GM18861 (cell line): ENCODE data around the gene GDAP1L1.

Experiments used
- ATAC-seq: cut with Tn5 transposase; IDR thresholded peaks from one replicate; pipeline ENCODE4 v1.9.1; 2021; ENCODE audit not compliant: unreplicated experiment

GDAP1L1 gene

GRCh38 chr20:44247131-44247571, at the start of gene GDAP1L1:
TSS of gene GDAP1L1 (plus strand) at chr20:44247308. CDS start at chr20:44247335, 27 bp downstream.
- ATAC-seq, result no peak

DNA sequence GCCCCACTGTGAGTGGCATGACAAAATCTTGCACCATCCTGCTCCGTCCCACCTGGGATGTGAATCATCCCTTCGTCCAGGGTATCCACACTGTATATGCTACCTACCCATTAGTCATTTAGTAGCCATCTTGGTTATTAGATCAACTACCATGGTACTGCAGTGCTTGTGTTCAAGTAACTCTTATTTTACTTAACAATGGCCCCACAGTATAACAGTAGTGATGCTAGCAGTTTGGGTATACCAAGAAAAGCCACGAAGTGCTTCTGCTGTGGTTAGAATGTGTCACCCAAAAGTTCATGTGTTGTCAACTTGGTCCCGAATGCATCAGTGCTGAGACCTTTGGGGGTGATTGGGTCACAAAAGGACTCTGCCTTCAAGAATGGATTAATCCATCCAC, 48.2 kb upstream of the GDAP1L1 start:
- ATAC-seq, result no peak

- no peak for ATAC-seq
Measured at GRCh38 chr20:44199877-44200276, 47.2 kb upstream of the GDAP1L1 start.

DNA sequence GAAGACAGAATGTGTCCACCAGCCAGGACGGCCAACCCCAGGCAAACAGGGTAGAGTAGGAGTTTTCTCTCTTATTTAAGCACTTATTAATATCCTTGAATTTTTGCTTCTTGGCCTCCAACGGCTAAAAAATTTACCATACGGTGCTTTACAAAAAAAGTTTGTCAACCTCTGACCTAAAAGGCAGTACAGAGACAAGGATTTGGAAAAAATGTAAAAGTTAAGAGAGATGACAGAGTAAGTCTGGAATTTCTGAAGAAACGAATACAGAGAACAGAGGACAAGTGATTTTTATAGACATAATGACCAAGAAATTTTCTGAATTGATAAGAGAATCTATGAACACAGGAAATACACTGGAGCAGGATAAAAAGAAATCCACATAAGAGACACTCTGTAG, 46.7 kb upstream of the GDAP1L1 start:
- no peak for ATAC-seq

DNA sequence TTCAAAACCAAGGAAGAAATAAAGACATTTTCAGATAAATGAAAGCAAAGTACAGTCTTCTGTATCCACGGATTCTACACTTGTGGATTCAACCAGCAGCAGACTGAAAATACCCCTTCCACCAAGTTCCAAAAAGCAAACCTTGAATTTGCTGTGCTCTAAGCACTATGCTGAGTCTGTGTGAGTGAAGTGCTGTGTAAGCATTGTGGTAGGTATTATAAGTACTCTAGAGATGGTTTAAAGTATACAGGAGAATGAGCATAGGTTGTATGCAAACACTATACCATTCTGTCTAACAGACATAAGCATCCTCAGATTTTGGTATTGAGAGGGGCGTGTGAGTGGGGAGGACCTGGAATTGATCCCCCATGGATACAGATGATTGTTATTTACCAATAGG, 46.1 kb upstream of the GDAP1L1 start:
- ATAC-seq, result no peak

- ATAC-seq, result no peak
Measured at GRCh38 chr20:44203161-44203560, 43.9 kb upstream of the GDAP1L1 start.

DNA sequence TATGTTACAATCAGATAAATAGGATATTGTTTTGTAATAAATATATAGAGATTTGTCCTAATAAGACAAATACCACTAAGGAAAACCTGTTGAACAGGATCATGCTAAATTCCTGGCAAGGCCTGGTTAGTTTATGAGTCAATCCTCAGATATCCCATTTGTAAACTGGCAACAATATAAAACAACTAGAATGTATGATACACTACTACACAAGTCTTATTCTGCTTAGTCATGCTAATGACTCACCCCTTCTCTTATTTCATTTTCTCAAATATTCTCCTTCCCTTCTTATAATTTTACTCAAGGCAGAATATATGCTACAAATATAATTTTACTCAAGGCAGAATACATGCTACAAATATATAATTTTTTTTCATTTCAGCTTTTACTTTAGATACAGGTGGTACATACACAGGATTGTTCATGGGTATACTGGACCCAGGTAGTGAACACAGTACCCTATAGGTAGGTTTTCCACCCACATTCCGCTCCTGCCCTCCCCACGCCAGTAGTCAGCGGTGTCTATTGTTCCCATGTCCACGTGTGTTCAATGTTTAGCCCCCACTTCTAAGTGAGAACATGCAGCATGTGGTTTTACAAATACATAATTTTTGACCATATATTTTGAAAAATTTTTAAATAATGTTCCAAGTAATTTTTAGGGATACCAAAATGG, 42.8 kb upstream of the GDAP1L1 start:
- ATAC-seq, result no peak

GRCh38 chr20:44204832-44205215, 42.3 kb upstream of the GDAP1L1 start:
- no peak for ATAC-seq

DNA sequence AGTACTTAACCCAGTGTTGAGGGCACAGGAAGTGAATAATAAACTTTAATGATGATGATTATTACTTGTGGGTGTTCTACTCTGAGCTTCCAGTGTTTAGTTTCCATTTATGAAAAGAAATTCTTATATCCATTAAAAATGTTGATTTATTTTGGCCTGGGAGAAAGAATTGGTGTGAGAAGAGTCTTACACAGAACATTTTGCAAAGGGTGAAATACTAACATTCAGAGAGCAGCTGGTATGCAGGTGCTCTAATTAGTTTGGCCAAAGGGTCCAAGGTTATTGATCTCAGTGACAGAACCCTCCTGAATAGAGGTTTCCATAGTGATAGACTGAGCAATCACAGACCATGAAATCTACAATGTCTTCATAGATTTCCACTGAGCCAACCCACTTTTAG, 41.0 kb upstream of the GDAP1L1 start:
- ATAC-seq, result no peak

DNA sequence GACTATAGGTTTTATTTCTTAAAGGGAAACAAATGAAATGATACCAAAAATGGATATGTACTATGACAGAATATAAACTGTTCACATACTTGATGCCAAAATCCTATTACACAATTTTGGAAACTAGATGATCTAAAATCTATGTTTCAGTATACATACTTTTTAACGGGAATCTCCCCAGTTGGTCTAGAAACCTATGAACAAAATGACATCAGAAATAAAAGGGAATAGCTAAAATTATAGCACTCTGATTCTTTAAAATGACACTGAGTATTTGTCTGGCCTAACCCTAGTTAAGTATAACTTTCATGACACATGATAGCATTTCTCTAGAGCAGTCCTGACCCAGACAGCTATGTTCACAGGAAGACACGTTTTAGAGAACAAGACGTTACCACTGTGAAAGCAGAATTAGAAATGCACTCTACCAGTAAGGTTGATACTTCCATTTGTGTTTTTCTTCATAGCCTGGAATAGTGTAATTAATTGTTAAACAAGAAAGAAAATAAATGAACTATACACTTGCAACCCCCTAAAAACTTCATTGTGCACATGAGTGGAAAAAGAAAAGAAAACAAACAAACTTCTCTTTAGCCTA, 39.9 kb upstream of the GDAP1L1 start:
- ATAC-seq, result no peak

GRCh38 chr20:44208165-44208564, 38.9 kb upstream of the GDAP1L1 start:
- no peak for ATAC-seq

- no peak for ATAC-seq
Measured at GRCh38 chr20:44208770-44209169, 38.3 kb upstream of the GDAP1L1 start.

DNA sequence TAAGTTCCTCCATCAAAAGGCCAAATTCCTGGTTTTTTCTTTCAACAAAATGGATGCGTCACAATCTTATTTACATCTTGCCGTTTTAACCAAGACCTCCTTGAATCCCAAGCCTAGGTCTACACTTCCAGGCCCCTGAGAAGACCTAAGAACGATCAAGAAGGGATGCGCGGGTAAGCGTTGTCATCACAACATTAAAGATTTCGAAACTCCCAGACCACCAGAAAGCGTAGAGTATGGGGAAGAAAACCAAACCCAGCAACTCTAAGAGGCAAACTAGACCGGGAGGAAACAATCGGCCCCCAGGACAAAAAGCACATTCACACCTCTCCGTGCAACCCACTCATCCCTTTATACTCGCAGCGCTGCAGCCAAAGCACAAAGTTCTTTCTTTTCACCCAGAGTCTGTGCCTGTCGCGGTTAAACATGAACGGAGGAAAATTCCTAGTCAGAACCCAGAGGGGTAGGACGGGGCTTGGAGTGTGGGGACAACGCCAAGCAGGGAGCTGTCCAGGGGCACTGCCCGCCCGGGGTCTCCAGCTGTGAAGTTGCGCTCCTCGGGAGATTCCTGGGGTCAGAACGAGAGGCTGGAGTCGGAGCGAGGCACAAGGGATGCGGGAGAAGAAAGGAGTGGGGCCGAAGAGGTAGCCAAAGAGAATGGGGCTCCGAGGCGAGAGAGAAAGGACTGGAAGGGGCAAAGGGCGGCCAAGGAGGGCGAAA, 37.3 kb upstream of the GDAP1L1 start:
- ATAC-seq, result no peak

GRCh38 chr20:44210406-44211176, 36.5 kb upstream of the GDAP1L1 start, which contains the start of gene OSER1:
TSS of gene OSER1 (minus strand) at chr20:44210771. CDS start at chr20:44206957, 3,814 bp downstream.
- ATAC-seq, result peak; percentile 71

GRCh38 chr20:44211177-44212039, 35.7 kb upstream of the GDAP1L1 start:
- no peak for ATAC-seq

GRCh38 chr20:44212792-44213191, 34.3 kb upstream of the GDAP1L1 start:
- no peak for ATAC-seq

DNA sequence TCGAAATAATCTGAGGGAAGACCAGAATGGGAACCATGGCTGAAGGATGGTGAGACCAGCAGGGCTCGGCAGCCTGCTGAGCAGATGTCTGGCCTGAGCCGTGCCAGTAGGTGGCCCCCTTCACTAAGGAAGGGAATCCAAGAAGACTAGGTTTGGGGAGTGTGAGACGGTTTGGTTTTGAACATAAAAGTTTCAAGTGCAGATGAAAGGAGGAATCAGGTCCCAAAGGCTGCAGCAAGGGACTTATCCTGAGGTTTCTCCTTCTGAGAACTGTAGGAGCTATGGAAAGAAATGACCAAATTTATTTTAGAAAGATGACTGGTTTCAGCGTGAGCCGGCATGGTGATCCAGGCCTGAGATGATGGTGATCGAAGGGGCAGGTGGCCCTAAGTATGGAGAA, 32.0 kb upstream of the GDAP1L1 start:
- ATAC-seq, result no peak

DNA sequence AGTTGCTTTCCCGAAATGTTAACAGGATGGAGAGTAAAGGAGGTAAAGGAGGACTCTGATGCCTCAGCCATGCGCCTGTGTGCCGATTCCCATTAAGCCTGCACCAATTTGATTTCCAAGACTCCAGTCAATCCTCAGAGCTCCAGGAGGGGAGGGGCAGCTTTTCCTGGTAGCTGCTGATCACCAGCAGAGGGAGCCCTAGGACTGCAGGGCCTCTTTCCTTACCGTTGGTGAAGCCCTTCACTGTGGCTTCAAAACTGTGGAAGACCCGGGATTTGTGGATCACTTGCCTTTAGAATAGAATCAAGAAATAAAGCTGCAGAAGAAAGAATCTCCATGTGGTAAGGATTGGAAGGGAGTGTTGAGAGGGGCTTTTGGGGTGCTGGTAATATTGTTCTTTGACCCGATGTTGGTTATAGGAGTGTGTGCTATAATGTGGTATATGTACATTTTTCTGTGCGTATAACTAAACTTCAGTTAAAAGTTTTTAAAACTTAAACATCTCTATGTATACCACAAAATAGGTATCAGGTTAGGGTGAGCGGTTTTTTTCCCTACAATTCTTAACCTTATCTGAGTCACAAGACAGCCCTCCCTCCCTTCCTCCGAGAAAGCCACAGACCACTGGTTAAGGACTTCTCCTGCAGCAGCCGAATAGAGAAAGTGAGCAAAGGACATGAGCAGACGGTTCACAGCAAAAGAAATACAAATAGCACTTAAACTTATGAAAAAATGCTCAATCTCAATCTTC, 29.6 kb upstream of the GDAP1L1 start:
- no peak for ATAC-seq

GRCh38 chr20:44218446-44218845, 28.7 kb upstream of the GDAP1L1 start:
- no peak for ATAC-seq
